Pancreas (tissue), 10 donors: ENCODE measurements around the gene MCRS1. TPM values are rescaled to one million over a fixed set of nuclear protein-coding genes. Genes with fewer than 3 reads are reported as not detected.

Source experiments
- ATAC-seq, 4 donors: fragments of 200-7000 bp; cut with Tn5 transposase; one replicate each; pipeline versions ENCODE4 v1.8.0 to v1.9.1; 2020; ENCODE audit warnings: mild to moderate bottlenecking in 4 of 4, moderate library complexity in 4 of 4
- DNase-seq, 6 donors: peaks; one replicate each; pipeline ENCODE4 v3.0.0-alpha.2; 2020
- FAIRE-seq: peaks from 2 replicates; lab custom pipeline; 2012; peaks lifted over from hg19 to GRCh38; lab: Jason Lieb, UNC
- H3K27ac ChIP-seq, 4 donors: fragments of 200-600 bp; sonication (generic); 1 replicate in 3 of 4; 2 replicates in 1 of 4; pipeline versions ENCODE4 v1.5.0 to v1.8.0; 2020
- H3K27me3 ChIP-seq, 4 donors: fragments of 200-600 bp; one replicate each; pipeline ENCODE4 v1.8.0; 2021
- H3K36me3 ChIP-seq, 3 donors: fragments of 200-600 bp; sonication (generic) in 1 of 3; one replicate each; pipeline versions ENCODE4 v1.5.0 to v1.8.0; 2020 to 2021
- H3K4me1 ChIP-seq, 3 donors: fragments of 200-600 bp; one replicate each; pipeline ENCODE4 v1.8.0; 2021
- H3K4me3 ChIP-seq, 4 donors: fragments of 200-600 bp; sonication (generic) in 2 of 4; one replicate each; pipeline versions ENCODE4 v1.5.0 to v1.8.0; 2020 to 2021
- H3K9me3 ChIP-seq, 4 donors: fragments of 200-600 bp; one replicate each; pipeline ENCODE4 v1.8.0; 2021
- WGBS, 2 donors: extraction: QIAGEN DNeasy Blood & Tissue Kit; methylation state at CpG; one replicate each; pipeline ENCODE4 v1.1.7; 2013; 5-methylcytosine and 5-hydroxymethylcytosine counted together
- intact Hi-C, 3 donors: fragments of 100-400 bp; cut with DNase I; formaldehyde crosslinking; loops; one replicate each; pipeline versions ENCODE4 v1.11.1 to v1.14.2; 2022
- polyA plus RNA-seq, 2 donors: library from polyadenylated mRNA; stranded (reverse); fragments of 200-250 nt; gene quantifications; one replicate each; pipeline ENCODE4 v1.2.3, GENCODE V29; 2013
- total RNA-seq, 6 donors: library from RNA; stranded (reverse); fragmentation: NEBNext Ultra II Directional in 4 of 6; extraction: Animal tissue kit (Norgen Biotek cat#: 25700) in 4 of 6; gene quantifications; one replicate each; pipeline versions ENCODE4 v1.2.1 to v1.2.4, GENCODE V29; 2021 to 2023
- TF ChIP-seq, protein P1 (sequence below), 4 donors: fragments of 200-600 bp; sonication (generic) in 3 of 4; IDR thresholded peaks; one replicate each; pipeline versions ENCODE4 v1.5.0 to v1.8.0; 2021; ENCODE audit warnings: antibody characterized with exemption in 4 of 4
- donor health status: healthy with polysubstance abuse.
- donor health status: DM: no; HTN: no; CAD: no; lungs with moderate emphysema.
- donor health status: DM: no; HTN: no; CAD: no.
- donor health status: control.
- donor health status: control.
- donor health status: Bipolar disorder and iron deficiency.
- donor health status: DM: yes; HTN: yes; CAD: no.
- donor health status: DM: no; HTN: no; CAD: no.
- donor health status: DM: no; HTN: no; CAD: no.
- donor health status: DM: yes; HTN: yes; CAD: no.

Gene MCRS1
- total and polyA plus RNA-seq, 8 donors = 19.3 to 71.0 (median 25.9) TPM

DNA sequence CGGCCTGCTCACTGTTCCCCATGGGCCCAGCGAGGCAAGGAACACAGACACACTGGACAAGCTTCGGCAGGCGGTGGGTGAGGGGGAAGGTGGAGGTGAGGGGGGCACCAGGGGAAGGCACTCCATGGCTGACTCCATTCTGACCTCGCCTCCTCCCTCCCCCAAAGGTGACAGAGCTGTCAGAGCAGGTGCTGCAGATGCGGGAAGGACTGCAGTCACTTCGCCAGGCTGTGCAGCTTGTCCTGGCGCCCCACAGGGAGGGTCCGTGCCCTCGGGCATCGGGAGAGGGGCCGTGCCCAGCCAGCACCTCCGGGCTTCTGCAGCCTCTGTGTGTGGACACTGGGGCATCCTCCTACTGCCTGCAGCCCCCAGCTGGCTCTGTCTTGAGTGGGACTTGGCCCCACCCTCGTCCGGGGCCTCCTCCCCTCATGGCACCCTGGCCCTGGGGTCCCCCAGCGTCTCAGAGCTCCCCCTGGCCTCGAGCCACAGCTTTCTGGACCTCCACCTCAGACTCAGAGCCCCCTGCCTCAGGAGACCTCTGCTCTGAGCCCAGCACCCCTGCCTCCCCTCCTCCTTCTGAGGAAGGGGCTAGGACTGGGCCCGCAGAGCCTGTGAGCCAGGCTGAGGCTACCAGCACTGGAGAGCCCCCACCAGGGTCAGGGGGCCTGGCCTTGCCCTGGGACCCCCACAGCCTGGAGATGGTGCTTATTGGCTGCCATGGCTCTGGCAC lies 10.6 kb downstream of the MCRS1 start:
- peaks cover 7 to 40% (median 15%) of the 10 kb centered on the region in 3 donors for H3K36me3 ChIP-seq
- DNase-seq = no peak
- no peak for FAIRE-seq

DNA sequence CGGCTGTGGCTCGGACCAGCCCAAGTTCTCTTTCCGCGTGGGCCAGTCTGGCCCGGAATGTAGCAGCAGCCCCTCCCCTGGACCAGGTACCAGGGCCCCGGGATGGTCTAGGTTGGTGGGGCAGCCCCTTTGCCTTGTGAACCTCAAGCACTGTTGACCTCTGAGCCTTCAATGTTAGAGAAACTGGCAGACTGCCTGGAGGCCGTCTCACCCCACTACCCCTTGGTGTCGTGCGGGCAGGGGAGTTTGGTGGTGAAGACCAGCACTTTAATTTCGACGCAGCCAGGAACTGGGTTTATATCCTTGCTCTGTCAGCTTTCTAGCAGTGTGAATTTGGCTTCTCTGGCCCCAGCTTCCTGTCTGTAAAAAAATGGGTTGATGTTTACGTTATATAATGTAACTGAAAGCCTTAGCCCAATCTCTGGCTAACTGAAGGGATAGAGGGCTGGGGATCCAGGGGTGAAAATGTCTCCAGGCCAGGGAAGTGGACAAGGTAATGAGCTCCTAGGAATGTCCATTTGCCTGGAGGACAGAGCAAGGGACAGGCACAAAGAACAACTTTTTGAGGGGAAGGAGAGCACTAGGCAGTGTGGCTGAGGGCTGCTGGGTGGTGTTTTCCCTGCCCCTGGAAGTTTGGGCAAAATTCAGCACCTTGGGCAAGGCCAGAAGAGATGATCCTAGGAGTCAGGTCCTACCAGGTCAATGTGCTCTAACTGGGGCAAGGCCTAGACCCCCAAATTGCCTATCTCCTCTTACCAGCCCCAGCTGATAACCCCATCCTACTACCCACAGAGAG lies 11.4 kb downstream of the MCRS1 start:
- no peaks in the 10 kb centered on the region for H3K9me3 ChIP-seq
- DNase-seq (no peak), ATAC-seq (no peak), FAIRE-seq (no peak)
- H3K27me3 ChIP-seq = no peaks in the 10 kb centered on the region
- TF ChIP-seq, protein P1, sequence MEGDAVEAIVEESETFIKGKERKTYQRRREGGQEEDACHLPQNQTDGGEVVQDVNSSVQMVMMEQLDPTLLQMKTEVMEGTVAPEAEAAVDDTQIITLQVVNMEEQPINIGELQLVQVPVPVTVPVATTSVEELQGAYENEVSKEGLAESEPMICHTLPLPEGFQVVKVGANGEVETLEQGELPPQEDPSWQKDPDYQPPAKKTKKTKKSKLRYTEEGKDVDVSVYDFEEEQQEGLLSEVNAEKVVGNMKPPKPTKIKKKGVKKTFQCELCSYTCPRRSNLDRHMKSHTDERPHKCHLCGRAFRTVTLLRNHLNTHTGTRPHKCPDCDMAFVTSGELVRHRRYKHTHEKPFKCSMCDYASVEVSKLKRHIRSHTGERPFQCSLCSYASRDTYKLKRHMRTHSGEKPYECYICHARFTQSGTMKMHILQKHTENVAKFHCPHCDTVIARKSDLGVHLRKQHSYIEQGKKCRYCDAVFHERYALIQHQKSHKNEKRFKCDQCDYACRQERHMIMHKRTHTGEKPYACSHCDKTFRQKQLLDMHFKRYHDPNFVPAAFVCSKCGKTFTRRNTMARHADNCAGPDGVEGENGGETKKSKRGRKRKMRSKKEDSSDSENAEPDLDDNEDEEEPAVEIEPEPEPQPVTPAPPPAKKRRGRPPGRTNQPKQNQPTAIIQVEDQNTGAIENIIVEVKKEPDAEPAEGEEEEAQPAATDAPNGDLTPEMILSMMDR (IDR thresholded peaks at IDR 0.05) = no peak
- H3K36me3 ChIP-seq = peaks cover 7 to 32% (median 13%) of the 10 kb centered on the region in 3 donors
- H3K27ac ChIP-seq = no peak overlapping the region
- peaks cover 2 to 9% (median 9%) of the 10 kb centered on the region in 3 donors for H3K4me1 ChIP-seq
- WGBS, 2 donors = 77 to 87% methylated on average over 12 of the region's 12 CpGs
- intact Hi-C loops = no loop called here
- no peak overlapping the region for H3K4me3 ChIP-seq

More for the DNA sequence above, 10.6 kb downstream of the MCRS1 start:
- intact Hi-C loops = no loop called here
- 88 to 90% methylated on average over 18 of the region's 18 CpGs for WGBS, 2 donors
- Histone ChIP-seq H3K9me3 (no peaks in the 10 kb centered on the region), H3K27ac (no peak overlapping the region), H3K4me1 (peaks cover 0 to 1% (median under 1%) of the 10 kb centered on the region in 3 donors), H3K4me3 (no peak overlapping the region), H3K27me3 (no peaks in the 10 kb centered on the region)
- ATAC-seq = no peak
- TF ChIP-seq, protein P1 (IDR thresholded peaks at IDR 0.05) = no peak

DNA sequence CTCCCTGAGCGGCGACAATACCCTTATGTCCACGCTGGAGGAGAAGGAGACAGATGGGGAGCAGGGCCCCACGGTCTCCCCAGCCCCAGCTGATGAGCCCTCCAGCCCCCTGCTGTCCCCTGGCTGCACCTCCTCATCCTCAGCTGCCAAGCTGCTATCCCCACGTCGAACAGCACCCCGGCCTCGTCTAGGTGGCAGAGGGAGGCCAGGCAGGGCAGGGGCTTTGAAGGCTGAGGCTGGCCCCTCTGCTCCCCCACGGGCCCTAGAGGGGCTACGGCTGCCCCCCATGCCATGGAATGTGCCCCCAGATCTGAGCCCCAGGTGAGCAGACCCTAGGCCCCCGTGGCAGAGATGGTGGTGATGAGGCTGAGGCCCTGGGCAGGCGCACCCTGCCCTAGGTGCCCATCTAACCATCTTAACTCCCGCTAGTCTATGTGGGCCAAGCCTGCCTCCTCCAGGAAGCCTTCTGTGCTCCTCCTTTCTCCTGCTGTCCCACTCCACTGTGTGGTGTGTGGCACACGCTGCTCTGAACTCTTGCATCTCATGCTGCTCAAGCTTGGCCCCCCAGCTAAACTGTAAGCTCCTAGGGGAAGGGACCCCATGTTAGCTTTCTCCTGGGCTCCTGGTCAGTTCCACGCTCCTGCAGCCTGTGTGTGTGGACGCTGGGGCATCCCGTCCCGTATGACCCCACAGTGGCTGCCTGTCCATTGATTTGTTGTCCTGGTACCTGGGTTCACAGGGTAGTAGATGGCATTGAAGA lies 12.1 kb downstream of the MCRS1 start:
- ATAC-seq (no peak), DNase-seq (no peak), FAIRE-seq (no peak)
- H3K27me3 ChIP-seq = no peaks in the 10 kb centered on the region
- no peak overlapping the region for H3K27ac ChIP-seq
- H3K4me1 ChIP-seq = peaks cover 10 to 16% (median 16%) of the 10 kb centered on the region in 3 donors
- TF ChIP-seq, protein P1 (IDR thresholded peaks at IDR 0.05) = no peak
- no peaks in the 10 kb centered on the region for H3K9me3 ChIP-seq
- no peak overlapping the region for H3K4me3 ChIP-seq
- intact Hi-C loops = no loop called here
- whole genome bisulfite sequencing, 2 donors = 82 to 90% methylated on average over 15 to 18 of the region's 18 CpGs
- peaks cover 7 to 31% (median 13%) of the 10 kb centered on the region in 3 donors for H3K36me3 ChIP-seq

DNA sequence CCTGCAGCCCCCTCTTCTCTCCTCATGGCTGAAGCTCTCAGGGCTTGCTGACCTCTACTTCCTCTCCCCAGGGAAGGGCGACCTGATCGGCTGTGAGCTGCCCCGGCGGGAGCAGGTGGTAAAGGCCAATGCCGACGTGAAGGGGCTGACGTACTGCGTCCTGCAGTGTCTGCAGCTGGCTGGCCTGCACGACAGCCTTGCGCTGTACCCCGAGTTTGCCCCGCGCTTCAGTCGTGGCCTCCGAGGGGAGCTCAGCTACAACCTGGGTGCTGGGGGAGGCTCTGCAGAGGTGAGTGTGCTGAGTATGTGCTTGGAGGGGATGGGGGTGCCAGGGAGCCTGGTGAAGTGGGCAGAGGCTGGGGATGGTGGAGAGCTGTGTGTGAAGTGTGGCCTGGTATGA lies 13.7 kb downstream of the MCRS1 start:
- no peak for DNase-seq
- H3K27me3 ChIP-seq = no peaks in the 10 kb centered on the region
- H3K4me1 ChIP-seq = peaks cover 12 to 24% (median 22%) of the 10 kb centered on the region in 3 donors
- ATAC-seq = no peak
- H3K36me3 ChIP-seq = peaks cover 2 to 20% (median 7%) of the 10 kb centered on the region in 3 donors
- no peaks in the 10 kb centered on the region for H3K9me3 ChIP-seq
- H3K27ac ChIP-seq = no peak overlapping the region
- TF ChIP-seq, protein P1 (IDR thresholded peaks at IDR 0.05) = no peak
- H3K4me3 ChIP-seq = no peak overlapping the region
- no peak for FAIRE-seq
- 69 to 75% methylated on average over 15 of the region's 15 CpGs for WGBS, 2 donors
- intact Hi-C loops = no loop called here
